Kidney glomerular epithelial cell (primary cell): ENCODE results near the gene ABTB2.

Source experiments
- DNase-seq: peaks from one replicate; lab custom pipeline; 2025; lab: John Stamatoyannopoulos, UW

ABTB2 gene

DNA sequence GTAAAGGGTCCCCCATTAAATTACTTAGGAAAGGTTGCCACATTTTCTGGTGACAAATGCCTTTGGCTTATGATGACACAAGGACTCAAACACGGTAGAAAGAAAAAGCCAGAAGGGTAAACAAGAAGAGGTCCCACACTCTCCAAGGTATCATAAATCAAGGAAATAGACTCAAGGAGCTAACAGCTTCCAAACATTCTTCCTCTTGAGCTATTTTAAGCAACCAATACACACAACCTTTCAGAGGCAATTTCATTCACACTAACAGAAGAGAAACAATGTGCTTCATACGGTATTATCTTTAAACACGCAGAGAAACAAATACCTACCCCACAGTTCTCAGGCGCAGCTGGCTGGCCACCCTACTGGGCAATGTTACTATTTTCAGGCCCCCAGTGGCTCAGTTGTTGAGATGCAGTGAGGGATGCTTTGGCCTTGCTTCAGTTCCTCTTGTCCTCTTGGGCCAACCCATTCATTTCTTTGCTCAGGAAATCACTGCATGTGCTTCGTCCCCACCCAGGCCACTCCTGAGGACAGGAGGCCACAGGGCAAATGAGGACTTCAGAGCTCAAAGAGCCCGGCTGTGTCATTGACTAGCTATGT lies 15.8 kb downstream of the ABTB2 start:
- DNase-seq: no peak

DNA sequence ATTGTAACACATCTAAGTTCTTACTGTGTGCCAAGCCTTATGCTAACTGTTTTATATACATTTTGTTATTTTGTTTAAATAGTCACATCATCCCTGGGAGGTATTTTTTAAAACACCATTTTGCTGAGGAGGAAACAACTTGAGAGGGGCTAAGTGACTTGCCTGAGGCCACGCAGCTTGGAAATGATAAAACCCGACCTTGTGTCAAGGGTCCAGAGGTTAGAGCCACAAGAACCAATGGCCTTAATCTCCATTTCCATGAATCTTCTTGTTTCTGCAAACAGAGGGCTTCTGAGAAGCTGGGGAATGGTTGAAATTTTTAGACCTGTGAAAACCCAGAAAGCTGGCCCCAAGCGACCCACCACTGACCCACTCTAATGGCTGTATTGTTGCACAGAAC lies 16.7 kb downstream of the ABTB2 start:
- DNase-seq: no peak

DNA sequence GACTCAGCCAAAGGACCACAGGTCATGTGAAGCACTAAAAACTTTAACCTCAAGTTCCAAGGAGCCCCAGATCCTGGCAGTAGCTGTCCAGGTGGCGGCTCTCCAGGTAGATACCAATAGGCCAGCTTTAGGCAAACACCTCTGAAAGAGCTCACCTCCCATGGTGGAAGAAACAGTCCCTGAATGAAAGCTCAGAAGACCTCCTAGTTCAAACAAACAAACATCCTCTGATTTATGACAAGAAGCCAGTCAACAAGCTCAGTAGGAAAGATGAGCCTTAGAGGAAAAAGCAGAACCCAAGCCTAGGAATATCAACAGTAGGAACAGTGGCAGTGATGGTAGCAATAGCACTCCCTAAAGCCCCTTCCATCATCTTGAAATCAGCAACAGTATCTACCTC lies 17.2 kb downstream of the ABTB2 start:
- no peak for DNase-seq

DNA sequence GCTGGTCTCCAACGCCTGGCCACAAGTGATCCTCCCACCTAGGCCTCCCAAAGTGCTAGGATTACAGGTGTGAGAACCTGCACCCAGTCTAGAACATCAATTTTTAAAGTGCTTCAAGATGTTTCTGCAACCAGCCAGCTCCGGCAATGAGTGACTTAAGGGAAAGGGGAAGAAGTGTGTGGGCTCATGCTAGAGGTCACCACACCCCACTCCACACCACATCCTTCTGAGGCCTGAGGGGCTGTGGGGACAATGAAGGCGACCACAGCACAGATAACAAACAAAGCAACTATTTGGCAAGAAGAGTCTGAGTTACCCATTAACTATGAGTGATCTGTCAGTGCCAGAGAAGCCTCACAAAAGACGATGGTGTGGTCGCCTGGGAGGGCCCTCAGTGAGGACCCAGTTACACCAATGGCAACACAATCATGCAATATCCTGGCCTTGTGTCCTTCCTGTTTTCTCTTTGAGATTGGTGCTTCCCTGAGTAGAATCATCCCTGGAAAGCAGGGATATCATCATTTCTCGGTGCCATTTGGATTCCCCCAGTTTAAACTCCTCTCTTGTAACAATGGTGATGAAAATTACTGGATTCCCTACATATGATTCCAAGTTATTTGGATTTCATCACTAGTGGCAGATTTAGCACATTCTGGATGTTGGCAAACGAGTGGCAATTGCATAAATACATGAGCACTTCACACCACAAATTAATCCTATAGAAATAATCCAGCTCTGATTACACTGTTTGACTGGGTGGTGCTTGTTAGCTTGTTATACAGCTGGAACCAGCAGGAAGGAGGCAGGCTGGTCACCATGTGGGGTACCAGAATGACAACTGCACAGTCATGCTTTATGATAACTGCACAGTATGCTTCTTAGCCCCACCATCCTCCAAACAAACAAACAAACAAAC lies 18.4 kb downstream of the ABTB2 start:
- peak; percentile 40 for DNase-seq

- DNase-seq: no peak
Measured at GRCh38 chr11:34337016-34337415, 20.8 kb downstream of the ABTB2 start.

- DNase-seq: no peak
Measured at GRCh38 chr11:34335801-34336200, 22.0 kb downstream of the ABTB2 start.

- DNase-seq: no peak
Measured at GRCh38 chr11:34335331-34335730, 22.5 kb downstream of the ABTB2 start.

GRCh38 chr11:34333787-34334186 lies 24.0 kb downstream of the ABTB2 start:
- DNase-seq: no peak

GRCh38 chr11:34332524-34332923 lies 25.3 kb downstream of the ABTB2 start:
- no peak for DNase-seq

DNA sequence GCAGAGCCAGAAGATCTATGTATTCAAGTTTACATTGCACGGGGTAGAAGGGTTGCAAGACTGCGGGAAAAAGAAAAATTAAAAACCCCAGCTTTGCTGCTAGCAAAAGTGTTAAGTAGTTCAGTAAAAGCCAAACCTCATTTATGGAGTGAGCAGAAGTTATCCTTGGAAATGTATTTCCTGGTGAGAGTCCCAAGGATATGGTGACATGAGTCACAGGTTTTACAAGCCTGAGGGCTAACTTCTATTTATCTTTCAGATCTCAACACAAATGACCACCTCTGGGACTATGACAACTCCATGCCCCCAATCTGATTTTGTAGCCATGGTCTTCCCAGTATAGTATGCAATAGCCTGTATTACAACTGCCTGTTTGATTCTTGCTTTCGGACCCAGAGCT lies 26.1 kb downstream of the ABTB2 start:
- DNase-seq: no peak

- DNase-seq: peak; percentile 71
Measured at GRCh38 chr11:34331329-34331728, 26.5 kb downstream of the ABTB2 start.

- no peak for DNase-seq
Measured at GRCh38 chr11:34330653-34331052, 27.2 kb downstream of the ABTB2 start.

DNA sequence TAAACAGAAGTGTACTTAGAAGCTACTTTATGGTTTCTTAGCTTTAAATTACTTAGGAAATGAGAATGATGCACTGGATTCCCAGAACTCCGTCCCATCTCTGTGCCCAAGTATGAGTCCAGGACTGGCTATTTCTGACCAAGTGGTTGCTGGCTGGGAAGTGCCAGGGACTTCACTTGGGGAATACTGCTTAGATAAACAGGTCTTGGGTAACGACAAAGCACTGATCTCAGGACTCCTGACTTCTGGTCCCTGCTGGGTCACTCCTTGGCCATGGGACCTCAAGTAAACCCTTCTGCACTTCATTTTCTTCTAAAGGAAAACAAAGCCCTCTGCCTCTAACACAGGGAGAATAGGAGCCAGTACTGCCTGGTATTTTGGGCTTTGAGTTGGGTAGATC lies 27.9 kb downstream of the ABTB2 start:
- no peak for DNase-seq

DNA sequence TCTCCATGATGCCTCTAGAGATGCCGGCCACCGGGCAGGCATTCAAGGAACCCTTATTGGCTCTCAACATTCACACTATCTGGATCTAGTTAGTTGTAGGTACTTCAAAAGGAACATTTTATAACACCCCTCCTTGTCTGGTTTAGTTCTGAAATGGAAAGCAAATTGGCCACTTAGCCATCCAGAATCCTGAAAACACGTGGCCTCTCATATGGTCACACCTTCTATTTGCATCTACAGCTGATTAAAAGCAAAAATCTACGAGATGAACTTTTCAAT lies 29.2 kb downstream of the ABTB2 start:
- no peak for DNase-seq

- no peak for DNase-seq
Measured at GRCh38 chr11:34327804-34328631, 29.8 kb downstream of the ABTB2 start.

GRCh38 chr11:34324466-34324865 lies 33.3 kb downstream of the ABTB2 start:
- DNase-seq: no peak

DNA sequence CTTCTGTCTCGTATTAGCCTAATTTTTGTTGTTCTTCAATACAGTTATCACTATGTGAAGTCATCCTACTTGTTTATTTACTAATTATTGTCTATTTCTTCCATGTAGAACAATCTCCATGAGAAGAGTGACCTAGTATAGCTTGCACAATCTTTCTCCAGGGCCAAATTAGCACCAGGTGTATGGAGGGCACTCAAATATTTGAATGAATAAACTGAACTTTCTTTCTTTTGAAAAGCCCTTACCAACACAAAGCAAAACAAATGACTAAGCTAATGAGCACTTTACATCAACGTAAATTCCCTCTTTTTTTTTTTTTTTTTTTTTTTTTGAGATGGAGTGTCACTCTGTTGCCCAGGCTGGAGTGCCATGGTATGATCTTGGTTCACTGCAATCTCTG lies 34.2 kb downstream of the ABTB2 start:
- no peak for DNase-seq

DNA sequence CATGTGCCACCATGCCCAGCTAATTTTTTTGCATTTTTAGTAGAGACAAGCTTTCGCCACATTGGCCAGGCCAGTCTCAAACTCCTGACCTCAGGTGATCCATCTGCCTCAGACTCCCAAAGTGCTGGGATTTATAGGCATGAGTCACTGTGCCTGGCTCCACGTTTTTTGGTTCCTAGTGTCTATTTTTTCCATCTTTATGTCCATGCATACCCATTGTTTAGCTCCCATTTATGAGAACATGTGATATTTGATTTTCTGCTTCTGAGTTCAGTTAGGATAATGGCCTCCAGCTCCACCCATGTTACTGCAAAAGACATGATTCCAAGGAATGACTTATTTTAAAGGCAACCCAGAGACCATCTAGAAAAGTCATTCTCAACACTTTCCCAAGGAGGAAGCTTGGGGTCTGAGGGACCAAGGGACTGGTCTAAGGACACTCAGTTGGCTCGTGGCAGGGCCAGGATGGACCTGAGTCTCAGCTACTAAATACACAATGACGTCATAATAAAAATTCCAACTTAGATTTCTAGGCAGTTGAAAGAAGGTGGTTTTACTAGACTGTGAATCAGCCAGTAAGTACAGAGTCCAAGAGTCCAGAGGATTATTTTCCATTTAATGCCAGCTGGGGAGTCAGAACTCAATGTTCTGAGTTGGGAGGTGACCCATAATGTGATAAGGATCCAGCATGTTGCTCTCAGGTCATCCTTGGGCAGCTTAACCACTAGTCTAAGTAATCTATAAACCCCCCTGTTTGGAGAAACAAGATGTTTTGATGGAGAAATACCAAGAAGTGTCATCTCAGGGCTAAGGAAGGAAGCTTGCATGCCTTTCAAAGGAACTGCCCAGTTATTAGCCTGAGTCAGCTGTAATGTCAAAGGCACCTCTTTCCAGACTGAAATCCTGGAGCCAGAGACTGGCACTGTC lies 39.4 kb downstream of the ABTB2 start:
- DNase-seq: peak; percentile 72

- DNase-seq: no peak
Measured at GRCh38 chr11:34317666-34318065, 40.1 kb downstream of the ABTB2 start.

- DNase-seq: no peak
Measured at GRCh38 chr11:34317036-34317360, 40.8 kb downstream of the ABTB2 start.

- DNase-seq: no peak
Measured at GRCh38 chr11:34316347-34317035, 41.3 kb downstream of the ABTB2 start.
